ENCODE measurements around the gene MSL1. TPM values are rescaled to one million over a fixed set of nuclear protein-coding genes. Genes with fewer than 3 reads are reported as not detected.
A peak's percentile ranks its signal among the peaks of the same experiment; 100 is the strongest.

Gene MSL1
- total and polyA plus RNA-seq, 2 of the 13 experiments (the other 11 are each of a cell fraction or from before 2014, with no cell fraction given): 63.8 to 88.5 TPM

DNA sequence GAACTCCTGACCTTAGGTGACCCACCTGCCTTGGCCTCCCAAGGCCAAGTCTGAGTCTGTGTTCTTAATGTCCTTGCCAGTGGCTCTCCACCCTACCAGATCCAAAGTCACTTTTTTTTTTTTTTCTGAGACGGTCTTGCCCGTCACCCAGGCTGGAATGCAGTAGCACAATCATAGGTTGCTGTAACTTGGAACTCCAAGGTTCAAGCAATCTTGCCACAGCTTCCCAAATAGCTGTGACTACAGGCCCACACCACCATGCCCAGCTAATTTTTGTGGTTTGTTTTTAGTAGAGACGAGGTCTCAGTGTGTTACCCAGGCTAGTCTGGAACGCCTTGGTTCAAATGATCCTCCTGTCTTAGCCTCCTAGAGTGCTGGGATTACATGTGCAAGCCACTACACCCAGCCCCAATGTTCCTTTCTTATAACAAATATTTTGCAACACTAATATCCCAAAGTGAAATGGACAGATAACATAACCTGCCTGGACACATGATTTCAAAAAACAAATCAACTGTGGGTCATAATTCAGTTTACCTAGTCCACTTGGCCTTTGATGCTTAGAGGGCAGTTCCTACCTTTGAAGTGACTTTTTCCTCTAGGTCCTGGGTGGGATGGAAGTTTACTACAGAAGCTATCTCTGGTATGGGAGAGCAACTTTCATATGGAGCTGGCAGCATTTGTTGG lies 51.5 kb downstream of the MSL1 start (continued):
- TF ChIP-seq, protein P1, sequence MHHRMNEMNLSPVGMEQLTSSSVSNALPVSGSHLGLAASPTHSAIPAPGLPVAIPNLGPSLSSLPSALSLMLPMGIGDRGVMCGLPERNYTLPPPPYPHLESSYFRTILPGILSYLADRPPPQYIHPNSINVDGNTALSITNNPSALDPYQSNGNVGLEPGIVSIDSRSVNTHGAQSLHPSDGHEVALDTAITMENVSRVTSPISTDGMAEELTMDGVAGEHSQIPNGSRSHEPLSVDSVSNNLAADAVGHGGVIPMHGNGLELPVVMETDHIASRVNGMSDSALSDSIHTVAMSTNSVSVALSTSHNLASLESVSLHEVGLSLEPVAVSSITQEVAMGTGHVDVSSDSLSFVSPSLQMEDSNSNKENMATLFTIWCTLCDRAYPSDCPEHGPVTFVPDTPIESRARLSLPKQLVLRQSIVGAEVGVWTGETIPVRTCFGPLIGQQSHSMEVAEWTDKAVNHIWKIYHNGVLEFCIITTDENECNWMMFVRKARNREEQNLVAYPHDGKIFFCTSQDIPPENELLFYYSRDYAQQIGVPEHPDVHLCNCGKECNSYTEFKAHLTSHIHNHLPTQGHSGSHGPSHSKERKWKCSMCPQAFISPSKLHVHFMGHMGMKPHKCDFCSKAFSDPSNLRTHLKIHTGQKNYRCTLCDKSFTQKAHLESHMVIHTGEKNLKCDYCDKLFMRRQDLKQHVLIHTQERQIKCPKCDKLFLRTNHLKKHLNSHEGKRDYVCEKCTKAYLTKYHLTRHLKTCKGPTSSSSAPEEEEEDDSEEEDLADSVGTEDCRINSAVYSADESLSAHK (CRISPR knock-in tag; IDR thresholded peaks at IDR 0.05; ENCODE audit: borderline replicate concordance): no peak
- no peak for TF ChIP-seq KAT2B (IDR thresholded peaks at IDR 0.05; ENCODE audit: borderline replicate concordance, low read depth, low read length)
- no peak for TF ChIP-seq CREB3 (CRISPR knock-in tag; IDR thresholded peaks at IDR 0.05)
- TF ChIP-seq CTCF (CRISPR knock-in tag; IDR thresholded peaks at IDR 0.05): no peak
- peak; percentile 17 for TF ChIP-seq RBM22 (optimal IDR thresholded peaks at IDR 0.05; ENCODE audit: low read length)
- no peak for TF ChIP-seq ZNF563 (CRISPR knock-in tag; IDR thresholded peaks at IDR 0.05)
- no peak for TF ChIP-seq CSRNP2 (CRISPR knock-in tag; conservative IDR thresholded peaks at IDR 0.05; ENCODE audit: low read depth)
- no peak for TF ChIP-seq ELK4 (CRISPR knock-in tag; IDR thresholded peaks at IDR 0.05; ENCODE audit: borderline replicate concordance)
- TF ChIP-seq ZBTB4 (CRISPR knock-in tag; IDR thresholded peaks at IDR 0.05; ENCODE audit: borderline replicate concordance): no peak
- TF ChIP-seq NCOA2 (CRISPR knock-in tag; IDR thresholded peaks at IDR 0.05): peak; percentile 76
- TF ChIP-seq, protein P2, sequence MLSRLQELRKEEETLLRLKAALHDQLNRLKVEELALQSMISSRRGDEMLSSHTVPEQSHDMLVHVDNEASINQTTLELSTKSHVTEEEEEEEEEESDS (CRISPR knock-in tag; IDR thresholded peaks at IDR 0.05; ENCODE audit: borderline replicate concordance): no peak
- no peak for TF ChIP-seq ZNF547 (CRISPR knock-in tag; IDR thresholded peaks at IDR 0.05)
- TF ChIP-seq TCF7 (IDR thresholded peaks at IDR 0.05; ENCODE audit: low read depth): peak; percentile 95
- TF ChIP-seq ZBTB7B (CRISPR knock-in tag; IDR thresholded peaks at IDR 0.05): peak; percentile 66
- TF ChIP-seq ZNF737 (CRISPR knock-in tag; IDR thresholded peaks at IDR 0.05; ENCODE audit: borderline replicate concordance): no peak
